Endothelial cell of umbilical vein (primary cell): Measurements from ENCODE around the gene LITAF. TPM values are rescaled to one million over a fixed set of nuclear protein-coding genes. Genes with fewer than 3 reads are reported as not detected.

Experiments used
- BruUV-seq: library from RNA; stranded (reverse); fragments of 400-500 nt; replicated peaks from 2 replicates; lab custom pipeline; 2021; lab: Mats Ljungman, UMichigan
- CTCF ChIA-PET: fragments of 300-600, 350-600 bp; sonication (Branson Sonifier 250); formaldehyde crosslinking; loops from one replicate; lab custom pipeline; 2021; ENCODE audit warnings: antibody characterized with exemption, inconsistent platforms; lab: Charles Lee
- POLR2A ChIA-PET: fragments of 300-600, 350-600 bp; sonication (Branson Sonifier 250); formaldehyde crosslinking; loops from one replicate; lab custom pipeline; 2021; ENCODE audit warnings: antibody characterized with exemption, inconsistent platforms; lab: Charles Lee
- DNase-seq: peaks from one replicate; pipeline ENCODE4 v3.0.0-alpha.2; 2011; ENCODE audit warnings: low read depth, low spot score
- FAIRE-seq: peaks from 2 replicates; lab custom pipeline; 2011; peaks lifted over from hg19 to GRCh38; lab: Jason Lieb, UNC
- H2AFZ ChIP-seq: 2 replicates; pipeline ENCODE4 v1.6.0; 2012; ENCODE audit warnings: low read depth, low read length, control low read depth, inconsistent platforms
- H3K27ac ChIP-seq: 2 replicates; pipeline ENCODE4 v1.5.1; 2011; ENCODE audit warnings: low read depth, mild to moderate bottlenecking, control low read depth, low read length, moderate library complexity; ENCODE audit not compliant: insufficient read depth
- H3K27me3 ChIP-seq, 2 experiments: 2 replicates each; pipeline versions ENCODE4 v1.6.0 to v1.6.1; 2011; ENCODE audit warnings: low read length in 2 of 2, mixed read lengths in 1 of 2; ENCODE audit not compliant: control insufficient read depth in 2 of 2, insufficient read depth in 2 of 2
- H3K36me3 ChIP-seq, 2 experiments: 2 replicates in 1 of 2; 3 replicates in 1 of 2; pipeline ENCODE4 v1.5.1; 2011; ENCODE audit warnings: low read length in 2 of 2, mild to moderate bottlenecking in 1 of 2, moderate library complexity in 1 of 2; ENCODE audit not compliant: control insufficient read depth in 2 of 2, insufficient read depth in 2 of 2; ENCODE audit errors: extremely low read depth in 1 of 2
- H3K4me1 ChIP-seq: 3 replicates; pipeline ENCODE4 v1.5.1; 2011; ENCODE audit warnings: mild to moderate bottlenecking, low read length; ENCODE audit not compliant: control insufficient read depth, insufficient read depth; ENCODE audit errors: extremely low read depth
- H3K4me2 ChIP-seq: 2 replicates; pipeline ENCODE4 v1.6.1; 2011; ENCODE audit warnings: low read length, control low read depth, mixed read lengths; ENCODE audit not compliant: insufficient read depth
- H3K4me3 ChIP-seq, 3 experiments: fragments of 200-600 bp in 1 of 3; sonication (generic), shearing (Covaris generic) in 1 of 3; replicated peaks in 1 of 3; 2 replicates each; pipeline ENCODE4 v1.5.1; 2011 to 2016; ENCODE audit warnings: control low read depth in 3 of 3, low read length in 3 of 3, mild to moderate bottlenecking in 2 of 3, inconsistent platforms in 1 of 3, low read depth in 1 of 3, moderate library complexity in 1 of 3; ENCODE audit not compliant: insufficient read depth in 1 of 3
- H3K79me2 ChIP-seq: 2 replicates; pipeline ENCODE4 v1.6.0; 2012; ENCODE audit warnings: low read length, inconsistent platforms; ENCODE audit not compliant: control insufficient read depth, insufficient read depth
- H3K9ac ChIP-seq: replicated peaks from 2 replicates; pipeline ENCODE3; 2011; ENCODE audit warnings: low read length, control low read depth; ENCODE audit not compliant: insufficient read depth; ENCODE audit errors: extremely low read depth
- H3K9me1 ChIP-seq: replicated peaks from 3 replicates; pipeline ENCODE4 v1.6.0; 2011; ENCODE audit warnings: mild to moderate bottlenecking, low read length; ENCODE audit not compliant: control insufficient read depth, insufficient read depth; ENCODE audit errors: extremely low read depth
- H3K9me3 ChIP-seq: replicated peaks from 2 replicates; pipeline ENCODE4 v1.5.1; 2012; ENCODE audit warnings: low read length, inconsistent platforms; ENCODE audit not compliant: control insufficient read depth, insufficient read depth
- H4K20me1 ChIP-seq: replicated peaks from 2 replicates; pipeline ENCODE3; 2011; ENCODE audit warnings: mild to moderate bottlenecking, low read length; ENCODE audit not compliant: control insufficient read depth, insufficient read depth; ENCODE audit errors: extremely low read depth
- EZH2 ChIP-seq: IDR thresholded peaks from 2 replicates; pipeline ENCODE4 v1.6.1; 2012; ENCODE audit warnings: borderline replicate concordance, low read depth, mild to moderate bottlenecking, moderate library complexity, low read length, inconsistent platforms; ENCODE audit not compliant: severe bottlenecking
- FOS ChIP-seq: IDR thresholded peaks from 2 replicates; pipeline ENCODE4 v1.6.1; 2011; ENCODE audit warnings: mild to moderate bottlenecking, low read length, moderate library complexity, borderline replicate concordance; ENCODE audit not compliant: insufficient read depth
- GATA2 ChIP-seq: IDR thresholded peaks from 2 replicates; pipeline ENCODE4 v1.7.0; 2011; ENCODE audit warnings: low read depth, mild to moderate bottlenecking, moderate library complexity, mixed read lengths, low read length; ENCODE audit not compliant: insufficient read length, insufficient read depth
- JUN ChIP-seq: IDR thresholded peaks from 2 replicates; pipeline ENCODE4 v1.6.1; 2011; ENCODE audit warnings: borderline replicate concordance, low read depth; ENCODE audit not compliant: insufficient read length, insufficient read depth
- MYC ChIP-seq: IDR thresholded peaks from one replicate; pipeline ENCODE4 v1.6.1; 2011; ENCODE audit warnings: mild to moderate bottlenecking, low read depth, low read length
- POLR2A ChIP-seq: IDR thresholded peaks from 2 replicates; pipeline ENCODE4 v1.6.1; 2012; ENCODE audit warnings: low read depth, mild to moderate bottlenecking, control low read depth, low read length
- POLR2AphosphoS5 ChIP-seq: IDR thresholded peaks from 2 replicates; pipeline ENCODE4 v1.6.1; 2012; ENCODE audit warnings: low read depth, mild to moderate bottlenecking, control low read depth, low read length, moderate library complexity; ENCODE audit not compliant: insufficient read depth
- dilution Hi-C: fragments of 300-500 bp; cut with MboI; formaldehyde crosslinking; loops from one replicate; pipeline ENCODE4 v1.15.0; 2019; ENCODE audit warnings: low sequenced_read_pairs; ENCODE audit not compliant: extremely low pct_ligation_motif_present
- intact Hi-C: fragments of 100-400 bp; cut with micrococcal nuclease; formaldehyde crosslinking; loops from one replicate; pipeline ENCODE4 v1.10.0; 2022
- polyA plus RNA-seq, 4 experiments: library from polyadenylated mRNA; depleted of rRNA in 3 of 4; stranded (reverse) in 3 of 4; unstranded in 1 of 4; fragments of >200 nt; gene quantifications; 2 replicates each; pipeline versions ENCODE4 v1.2.1 to v1.2.3, GENCODE V29; 2011 to 2012; ENCODE audit warnings: missing spikeins in 1 of 4
- total RNA-seq: library from RNA; stranded (reverse); gene quantifications from 2 replicates; pipeline ENCODE4 v1.2.3, GENCODE V29; 2021
- TF ChIP-seq, protein P1 (sequence below): IDR thresholded peaks from 2 replicates; pipeline ENCODE4 v1.6.1; 2011; ENCODE audit not compliant: insufficient read depth, insufficient read length
- TF ChIP-seq, protein P2 (sequence below), 2 donors: IDR thresholded peaks; 1 replicate in 1 of 2; 2 replicates in 1 of 2; pipeline ENCODE4 v1.5.1; 2011; ENCODE audit warnings: low read length in 2 of 2, mild to moderate bottlenecking in 2 of 2, moderate library complexity in 2 of 2, control low read depth in 1 of 2, inconsistent platforms in 1 of 2, low read depth in 1 of 2; ENCODE audit not compliant: insufficient read depth in 1 of 2; ENCODE audit errors: extremely low read depth in 1 of 2

LITAF gene
- total and polyA plus RNA-seq, 2 donors (not counting 3 experiments of a cell fraction or from before 2014, with no cell fraction given): 15.2 to 27.2 TPM

DNA sequence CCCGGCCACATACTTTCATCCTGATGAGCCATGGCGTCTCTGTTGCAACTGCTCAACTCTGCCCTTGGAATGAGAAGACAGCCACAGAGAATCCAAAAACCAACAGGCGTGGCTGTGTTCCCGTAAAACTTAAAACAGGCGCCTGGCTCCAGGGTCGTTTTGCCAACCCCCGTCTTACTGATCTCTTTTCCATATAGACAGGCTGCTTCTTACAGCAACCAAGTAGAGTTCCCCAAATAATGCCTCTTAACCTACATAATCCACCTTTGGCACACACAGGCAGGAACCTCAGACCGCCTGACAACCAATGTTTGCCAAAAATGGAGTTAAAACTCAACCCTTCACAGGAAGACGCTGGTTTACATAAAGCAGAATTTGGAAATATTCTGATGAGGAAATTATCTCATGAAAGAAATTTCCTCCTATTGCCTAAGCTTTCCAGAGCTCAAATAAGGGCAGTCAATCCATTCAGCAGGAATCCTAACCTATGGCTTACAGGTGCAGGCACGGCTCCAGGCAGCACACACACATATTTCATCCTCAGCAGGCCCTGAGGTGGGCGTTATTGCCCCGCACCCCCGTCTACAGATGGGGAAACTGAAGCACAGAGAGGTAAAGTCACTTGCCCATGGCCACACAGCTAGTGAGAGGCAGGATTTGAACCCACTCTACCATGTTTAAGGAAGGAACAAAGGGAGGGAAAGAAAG lies 35.8 kb downstream of the LITAF start:
- dilution Hi-C loops: no loop called here
- peaks cover 0 to 1% of the 10 kb centered on the region in 2 experiments for H3K36me3 ChIP-seq
- no peaks in the 10 kb centered on the region for H3K9me1 ChIP-seq
- H3K4me3 ChIP-seq: no peak overlapping the region
- no TSS peak for BruUV-seq
- H3K4me1 ChIP-seq: no peaks in the 10 kb centered on the region
- TF ChIP-seq, protein P1, sequence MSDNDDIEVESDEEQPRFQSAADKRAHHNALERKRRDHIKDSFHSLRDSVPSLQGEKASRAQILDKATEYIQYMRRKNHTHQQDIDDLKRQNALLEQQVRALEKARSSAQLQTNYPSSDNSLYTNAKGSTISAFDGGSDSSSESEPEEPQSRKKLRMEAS: no peak
- TF ChIP-seq POLR2A (no peak), GATA2 (no peak), JUN (no peak), POLR2AphosphoS5 (no peak), MYC (no peak), EZH2 (no peak), FOS (no peak)
- TF ChIP-seq, protein P2, sequence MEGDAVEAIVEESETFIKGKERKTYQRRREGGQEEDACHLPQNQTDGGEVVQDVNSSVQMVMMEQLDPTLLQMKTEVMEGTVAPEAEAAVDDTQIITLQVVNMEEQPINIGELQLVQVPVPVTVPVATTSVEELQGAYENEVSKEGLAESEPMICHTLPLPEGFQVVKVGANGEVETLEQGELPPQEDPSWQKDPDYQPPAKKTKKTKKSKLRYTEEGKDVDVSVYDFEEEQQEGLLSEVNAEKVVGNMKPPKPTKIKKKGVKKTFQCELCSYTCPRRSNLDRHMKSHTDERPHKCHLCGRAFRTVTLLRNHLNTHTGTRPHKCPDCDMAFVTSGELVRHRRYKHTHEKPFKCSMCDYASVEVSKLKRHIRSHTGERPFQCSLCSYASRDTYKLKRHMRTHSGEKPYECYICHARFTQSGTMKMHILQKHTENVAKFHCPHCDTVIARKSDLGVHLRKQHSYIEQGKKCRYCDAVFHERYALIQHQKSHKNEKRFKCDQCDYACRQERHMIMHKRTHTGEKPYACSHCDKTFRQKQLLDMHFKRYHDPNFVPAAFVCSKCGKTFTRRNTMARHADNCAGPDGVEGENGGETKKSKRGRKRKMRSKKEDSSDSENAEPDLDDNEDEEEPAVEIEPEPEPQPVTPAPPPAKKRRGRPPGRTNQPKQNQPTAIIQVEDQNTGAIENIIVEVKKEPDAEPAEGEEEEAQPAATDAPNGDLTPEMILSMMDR (IDR thresholded peaks at IDR 0.05; ENCODE audit: extremely low read depth in 1 of 2, insufficient read depth in 1 of 2, low read depth in 1 of 2, low read length in 2 of 2): no peak
- H3K9me3 ChIP-seq: no peaks in the 10 kb centered on the region
- H3K4me2 ChIP-seq: no peak overlapping the region
- CTCF ChIA-PET: no interaction called here
- intact Hi-C loops: no loop called here
- no peak overlapping the region for H3K9ac ChIP-seq
- H3K27me3 ChIP-seq: no peaks in the 10 kb centered on the region
- POLR2A ChIA-PET: no interaction called here
- no peaks in the 10 kb centered on the region for H3K79me2 ChIP-seq
- H3K27ac ChIP-seq: no peak overlapping the region
- no peak overlapping the region for H2AFZ ChIP-seq
- DNase-seq (no peak), FAIRE-seq (no peak)
- no peaks in the 10 kb centered on the region for H4K20me1 ChIP-seq
